Endothelial cell of umbilical vein (primary cell): ENCODE data around the gene LNX2.

Source experiments
- CTCF ChIP-seq, 2 donors: IDR thresholded peaks; 1 replicate in 1 of 2; 2 replicates in 1 of 2; pipeline ENCODE4 v1.5.1; 2011; ENCODE audit warnings: low read length in 2 of 2, mild to moderate bottlenecking in 2 of 2, moderate library complexity in 2 of 2, control low read depth in 1 of 2, inconsistent platforms in 1 of 2, low read depth in 1 of 2; ENCODE audit not compliant: insufficient read depth in 1 of 2; ENCODE audit errors: extremely low read depth in 1 of 2
- POLR2A ChIP-seq: IDR thresholded peaks from 2 replicates; pipeline ENCODE4 v1.6.1; 2012; ENCODE audit warnings: low read depth, mild to moderate bottlenecking, control low read depth, low read length

- TF ChIP-seq CTCF (IDR thresholded peaks at IDR 0.05; ENCODE audit: extremely low read depth in 1 of 2, insufficient read depth in 1 of 2, low read depth in 1 of 2, low read length in 2 of 2) (no peak), POLR2A (no peak)
These were observed 47.1 kb downstream of the LNX2 start for GRCh38 chr13:27573265-27573664.
